Activated CD4-positive, alpha-beta T cell treated with anti-CD3 and anti-CD28 coated beads, Interleukin-2, amount 50 U/mL, for 48 hours (primary cell): ENCODE data around the gene COLQ.
"Not testable (repeated sequence)": the region's sequence is repeated elsewhere in the genome, so short reads cannot be mapped to it uniquely, and the experiment has no call there.

Experiments used
- DNase-seq, 2 experiments: peaks; one replicate each; pipeline ENCODE4 v3.0.0-alpha.2; 2020

The COLQ gene

DNA sequence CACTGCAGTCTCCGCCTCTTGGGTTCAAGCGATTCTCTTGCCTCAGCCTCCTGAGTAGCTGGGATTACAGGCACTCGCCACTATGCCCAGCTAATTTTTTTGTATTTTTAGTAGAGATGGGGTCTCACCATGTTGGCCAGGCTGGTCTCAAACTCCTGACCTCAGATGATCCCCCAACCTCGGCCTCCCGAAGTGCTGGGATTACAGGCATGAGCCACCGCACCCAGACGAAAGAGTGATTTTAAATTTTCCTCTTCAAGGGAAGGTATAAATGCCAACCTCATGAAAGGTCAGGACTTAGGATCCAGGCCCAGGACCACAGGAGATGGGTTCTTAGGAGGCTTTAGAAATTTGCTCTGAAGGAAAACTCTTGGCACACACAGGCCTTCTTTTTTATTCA is 110.5 kb downstream of the COLQ start:
- not testable (repeated sequence) for DNase-seq

DNA sequence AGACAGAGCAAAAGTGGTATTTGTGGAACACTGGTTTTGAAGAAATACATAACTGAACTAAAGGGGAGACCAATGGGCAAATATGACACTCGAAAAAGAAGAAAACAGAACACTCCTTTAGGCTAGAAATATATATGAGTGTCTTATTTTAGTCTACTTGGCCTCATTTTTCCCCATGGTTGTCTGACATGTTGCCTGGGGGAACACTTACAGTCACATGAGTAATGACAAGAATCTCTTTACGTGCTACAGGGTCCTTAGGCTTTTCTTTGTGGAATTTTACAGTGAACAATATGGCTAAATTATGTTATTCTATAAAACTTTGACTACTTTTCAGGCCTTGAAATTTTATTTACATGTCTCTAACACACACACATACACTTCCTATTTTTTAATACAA is 111.7 kb downstream of the COLQ start:
- DNase-seq = no peak

DNA sequence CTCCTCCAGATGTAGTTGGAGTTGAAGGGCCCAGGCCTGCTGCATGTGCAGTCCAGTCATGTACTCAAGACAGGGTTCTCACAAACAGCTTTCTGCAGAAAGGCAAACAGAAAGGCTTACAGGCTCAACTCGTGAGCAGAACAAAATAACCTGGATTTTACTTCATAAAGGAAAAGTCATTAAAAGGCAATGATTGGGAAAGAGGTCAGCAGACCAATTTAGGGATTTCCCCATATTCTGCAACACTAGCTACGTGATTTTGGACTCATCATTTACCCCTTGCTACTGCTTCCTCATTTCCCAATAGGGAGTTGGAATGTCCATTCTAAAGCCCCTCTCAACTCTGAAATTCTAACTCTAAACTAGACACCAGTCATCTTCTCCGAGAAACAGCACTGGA is 112.3 kb downstream of the COLQ start:
- DNase-seq = no peak

DNA sequence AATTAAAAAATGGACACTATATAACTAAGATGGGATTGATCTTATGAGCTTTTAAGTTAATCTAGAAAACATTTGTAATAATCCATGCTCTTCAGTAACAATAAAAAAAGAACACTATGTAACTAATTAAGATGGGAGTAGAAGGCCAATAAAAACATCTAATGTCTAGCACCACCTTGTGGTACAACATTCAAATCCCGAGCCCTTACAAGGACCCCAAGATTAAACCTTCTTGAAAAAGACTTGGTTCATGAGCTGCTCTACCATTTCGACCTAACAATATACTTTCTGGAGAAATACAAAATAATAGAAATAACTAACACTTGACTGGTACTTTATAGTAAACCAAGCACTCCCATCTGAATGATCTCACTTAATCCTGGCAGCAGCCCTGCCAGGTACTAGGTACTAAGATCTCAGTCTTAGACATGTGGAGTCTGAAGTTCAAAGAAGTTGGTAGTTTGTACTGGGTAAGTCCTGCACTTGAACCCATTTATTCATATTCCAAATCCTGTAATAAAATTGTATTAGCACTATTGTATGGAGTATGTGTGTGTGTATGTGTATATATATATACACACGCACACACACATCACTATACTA is 116.0 kb downstream of the COLQ start:
- DNase-seq = no peak

DNA sequence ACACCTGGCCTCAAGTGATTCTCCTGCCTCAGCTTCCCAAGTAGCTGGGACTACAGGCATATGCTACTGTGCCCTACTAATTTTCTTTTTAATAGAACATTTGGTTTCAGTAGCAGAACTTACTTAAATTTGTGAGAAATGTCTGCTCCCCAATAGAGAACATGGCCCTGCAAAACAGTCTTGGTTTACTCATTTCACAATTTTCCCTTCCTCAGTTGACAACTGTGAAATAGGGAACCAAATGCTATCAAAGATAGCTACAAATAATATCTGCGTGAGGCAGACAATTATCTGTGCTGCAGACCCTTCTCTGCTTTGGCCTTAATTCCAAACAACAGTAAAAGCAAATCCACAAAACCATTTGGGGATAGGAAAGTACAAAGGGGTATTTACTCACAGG is 116.7 kb downstream of the COLQ start:
- no peak for DNase-seq

DNA sequence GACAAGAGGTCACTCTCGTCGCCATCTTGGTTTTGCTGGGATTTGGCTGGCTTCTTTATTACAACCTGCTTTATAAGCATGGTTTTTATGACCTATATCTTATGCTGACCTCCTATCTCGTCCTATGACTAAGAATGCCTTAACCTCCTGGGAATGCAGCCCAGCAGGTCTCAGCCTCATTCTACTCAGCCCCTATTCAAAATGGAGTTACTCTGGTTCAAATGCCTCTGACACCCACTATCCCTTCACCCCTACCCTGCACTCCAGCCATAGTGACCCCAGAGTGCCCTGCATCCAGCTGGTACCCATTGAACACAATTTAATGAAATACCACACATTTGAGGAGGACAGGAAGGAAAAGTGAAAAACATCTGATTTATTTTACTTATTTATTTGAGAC is 117.5 kb downstream of the COLQ start:
- no peak for DNase-seq

DNA sequence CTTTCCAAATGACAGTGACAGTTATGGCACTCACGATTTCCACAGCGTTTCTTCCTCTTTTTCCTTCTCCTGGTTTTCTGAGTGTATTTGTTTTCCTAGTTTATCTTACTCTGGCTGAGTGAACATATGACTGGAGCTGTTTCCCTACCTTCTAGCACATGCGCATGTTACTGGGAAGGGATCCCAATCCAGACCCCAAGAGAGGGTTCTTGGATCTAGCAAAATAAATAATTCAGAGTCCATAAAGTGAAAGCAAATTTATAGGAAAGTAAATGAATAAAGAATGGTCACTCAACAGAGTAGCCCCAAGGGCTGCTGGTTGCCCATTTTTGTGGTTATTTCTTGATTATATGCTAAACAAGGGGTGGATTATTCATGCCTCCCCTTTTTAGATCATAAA is 118.0 kb downstream of the COLQ start:
- DNase-seq = no peak

DNA sequence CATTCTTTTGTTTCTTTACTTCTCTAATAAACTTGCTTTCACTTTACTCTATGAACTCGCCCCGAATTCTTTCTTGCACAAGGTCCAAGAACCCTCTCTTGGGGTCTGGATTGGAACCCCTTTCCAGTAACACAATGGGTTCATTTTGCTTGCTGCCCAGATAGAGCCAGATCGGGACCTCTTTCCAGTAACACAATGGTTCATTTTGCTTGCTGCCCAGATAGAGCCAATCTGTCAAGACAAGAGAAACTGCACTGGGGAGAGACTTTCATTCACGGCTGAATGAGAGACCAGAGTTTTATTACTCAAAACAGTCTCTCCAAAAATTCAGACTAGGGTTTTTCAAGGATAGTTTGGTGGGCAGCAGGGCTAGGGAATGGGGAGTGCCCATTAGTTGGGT is 119.6 kb downstream of the COLQ start:
- DNase-seq = no peak
